ENCODE data around the gene LAMA3.

- TF ChIP-seq POLR2A (IDR thresholded peaks at IDR 0.05; ENCODE audit: low read length), result no peak
- TF ChIP-seq GATA1 (IDR thresholded peaks at IDR 0.05; ENCODE audit: low read depth, low read length), result no peak
These were observed 40.8 kb upstream of the LAMA3 start for GRCh38 chr18:23648456-23648855.

All from erythroblast (primary cell).